Measurements from ENCODE around the gene HPGDS. TPM values are rescaled to one million over a fixed set of nuclear protein-coding genes. Genes with fewer than 3 reads are reported as not detected.

HPGDS gene
- total RNA-seq, 2 donors from 2014 or later, result 2.1 to 3.4 TPM

DNA sequence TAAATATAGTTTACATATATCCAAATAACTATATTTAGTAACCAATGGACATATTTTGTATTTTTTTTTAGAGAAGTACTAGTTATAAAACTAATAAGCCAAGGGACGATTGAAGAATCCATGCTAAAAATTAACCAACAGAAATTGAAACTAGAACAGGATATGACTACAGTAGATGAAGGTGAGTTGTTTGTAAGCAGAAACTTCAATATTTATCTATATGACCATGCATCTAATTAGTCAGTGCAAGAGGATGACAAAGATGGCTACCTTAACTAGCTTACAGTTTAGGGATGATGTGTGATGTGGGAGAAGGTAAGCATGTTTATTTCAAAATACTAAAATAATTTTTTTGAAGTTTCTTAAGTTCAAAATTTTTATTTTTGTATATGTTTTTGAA, 57.7 kb downstream of the HPGDS start:
- H3K9me3 ChIP-seq, result no peaks in the 10 kb centered on the region
- peaks cover 0 to 5% of the 10 kb centered on the region in 2 donors for H3K36me3 ChIP-seq
- no peak for DNase-seq (ENCODE audit: low spot score)
- TF ChIP-seq POLR2A (IDR thresholded peaks at IDR 0.05), result no peak
- TF ChIP-seq POLR2AphosphoS5 (IDR thresholded peaks at IDR 0.05), result no peak
- no peaks in the 10 kb centered on the region for H3K4me1 ChIP-seq (replicated peaks)
- H3K4me3 ChIP-seq, result no peak overlapping the region
- WGBS, result 89% methylated on average over 1 of the region's 1 CpG
- no peak overlapping the region for H3K27ac ChIP-seq
- H3K27me3 ChIP-seq (replicated peaks; ENCODE audit: insufficient read depth), result no peaks in the 10 kb centered on the region
- intact Hi-C loops (cut with DNase I), result no loop called here

DNA sequence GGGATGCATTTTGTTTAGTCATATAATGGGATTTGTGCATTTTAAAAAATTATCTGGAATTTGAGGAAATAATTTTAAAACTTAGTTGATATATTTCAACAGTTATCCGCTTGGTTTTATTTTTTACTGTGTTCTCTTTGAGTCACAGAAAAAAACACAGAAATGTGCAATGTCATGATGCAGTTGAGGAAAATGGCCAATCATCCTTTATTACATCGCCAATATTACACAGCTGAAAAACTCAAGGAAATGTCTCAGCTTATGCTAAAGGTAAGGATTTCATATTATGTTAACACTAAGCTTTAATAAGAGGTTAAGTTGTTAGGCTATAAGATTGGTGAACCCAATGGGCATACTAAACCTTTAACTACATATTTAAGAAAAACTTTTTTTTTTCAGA, 63.9 kb downstream of the HPGDS start:
- TF ChIP-seq, protein P1, sequence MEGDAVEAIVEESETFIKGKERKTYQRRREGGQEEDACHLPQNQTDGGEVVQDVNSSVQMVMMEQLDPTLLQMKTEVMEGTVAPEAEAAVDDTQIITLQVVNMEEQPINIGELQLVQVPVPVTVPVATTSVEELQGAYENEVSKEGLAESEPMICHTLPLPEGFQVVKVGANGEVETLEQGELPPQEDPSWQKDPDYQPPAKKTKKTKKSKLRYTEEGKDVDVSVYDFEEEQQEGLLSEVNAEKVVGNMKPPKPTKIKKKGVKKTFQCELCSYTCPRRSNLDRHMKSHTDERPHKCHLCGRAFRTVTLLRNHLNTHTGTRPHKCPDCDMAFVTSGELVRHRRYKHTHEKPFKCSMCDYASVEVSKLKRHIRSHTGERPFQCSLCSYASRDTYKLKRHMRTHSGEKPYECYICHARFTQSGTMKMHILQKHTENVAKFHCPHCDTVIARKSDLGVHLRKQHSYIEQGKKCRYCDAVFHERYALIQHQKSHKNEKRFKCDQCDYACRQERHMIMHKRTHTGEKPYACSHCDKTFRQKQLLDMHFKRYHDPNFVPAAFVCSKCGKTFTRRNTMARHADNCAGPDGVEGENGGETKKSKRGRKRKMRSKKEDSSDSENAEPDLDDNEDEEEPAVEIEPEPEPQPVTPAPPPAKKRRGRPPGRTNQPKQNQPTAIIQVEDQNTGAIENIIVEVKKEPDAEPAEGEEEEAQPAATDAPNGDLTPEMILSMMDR (IDR thresholded peaks at IDR 0.05), result no peak
- TF ChIP-seq POLR2A (IDR thresholded peaks at IDR 0.05), result no peak
- no peak for TF ChIP-seq POLR2AphosphoS5 (IDR thresholded peaks at IDR 0.05)
- H3K9me3 ChIP-seq, result no peaks in the 10 kb centered on the region
- H3K27me3 ChIP-seq (replicated peaks; ENCODE audit: insufficient read depth), result no peaks in the 10 kb centered on the region
- no peak for DNase-seq (ENCODE audit: low spot score)
- no peak overlapping the region for H3K4me3 ChIP-seq
- intact Hi-C loops (cut with DNase I), result no loop called here
- WGBS, result 96% methylated on average over 2 of the region's 2 CpGs
- H3K27ac ChIP-seq, result no peak overlapping the region
- H3K4me1 ChIP-seq (replicated peaks), result no peaks in the 10 kb centered on the region
- H3K36me3 ChIP-seq, result peaks cover 0 to 8% of the 10 kb centered on the region in 2 donors

DNA sequence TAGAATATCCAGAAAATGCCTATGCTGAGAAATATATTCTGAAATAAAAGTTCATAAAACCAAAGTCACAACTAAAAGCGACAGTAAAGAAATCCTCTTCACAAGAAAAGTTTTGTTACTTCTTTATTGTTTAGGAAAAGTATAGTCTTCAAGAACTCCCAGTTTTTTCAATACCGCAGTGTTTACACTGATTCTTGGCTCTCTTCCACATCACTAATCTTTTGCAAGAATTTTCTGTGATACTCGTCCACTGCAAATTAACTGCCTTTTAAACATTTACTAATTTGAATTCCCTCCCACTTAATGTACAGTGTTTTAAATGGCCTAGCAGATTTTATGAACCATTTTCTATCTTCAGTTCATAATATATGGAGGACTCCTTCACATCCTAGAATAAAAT, 65.1 kb downstream of the HPGDS start:
- H3K27ac ChIP-seq, result no peak overlapping the region
- intact Hi-C loops (cut with DNase I), result no loop called here
- H3K36me3 ChIP-seq, result peaks cover 0 to 3% of the 10 kb centered on the region in 2 donors
- DNase-seq (ENCODE audit: low spot score), result no peak
- H3K27me3 ChIP-seq (replicated peaks; ENCODE audit: insufficient read depth), result no peaks in the 10 kb centered on the region
- TF ChIP-seq POLR2A (IDR thresholded peaks at IDR 0.05), result no peak
- TF ChIP-seq, protein P1 (IDR thresholded peaks at IDR 0.05), result no peak
- no peak for TF ChIP-seq POLR2AphosphoS5 (IDR thresholded peaks at IDR 0.05)
- no peaks in the 10 kb centered on the region for H3K9me3 ChIP-seq
- 46% methylated on average over 3 of the region's 3 CpGs for WGBS
- no peak overlapping the region for H3K4me3 ChIP-seq
- H3K4me1 ChIP-seq (replicated peaks), result no peaks in the 10 kb centered on the region

DNA sequence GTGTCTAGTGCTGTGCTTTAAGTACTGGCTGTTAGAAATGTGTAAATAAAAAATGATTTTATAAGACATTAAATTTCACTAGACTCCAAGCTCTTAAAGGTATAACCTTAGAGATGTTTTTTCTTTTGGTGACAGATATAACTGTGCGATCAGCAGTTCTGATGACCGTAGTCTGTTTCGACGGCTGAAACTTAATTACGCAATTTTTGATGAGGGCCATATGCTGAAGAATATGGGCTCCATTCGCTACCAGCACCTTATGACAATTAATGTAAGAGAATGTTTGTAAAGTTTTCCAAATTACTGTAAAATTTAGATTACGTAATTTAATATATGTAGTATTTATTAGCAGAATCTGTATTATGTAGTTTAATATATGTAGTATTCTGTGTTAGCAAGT, 66.4 kb downstream of the HPGDS start:
- intact Hi-C loops (cut with DNase I), result no loop called here
- 96% methylated on average over 7 of the region's 7 CpGs for WGBS

DNA sequence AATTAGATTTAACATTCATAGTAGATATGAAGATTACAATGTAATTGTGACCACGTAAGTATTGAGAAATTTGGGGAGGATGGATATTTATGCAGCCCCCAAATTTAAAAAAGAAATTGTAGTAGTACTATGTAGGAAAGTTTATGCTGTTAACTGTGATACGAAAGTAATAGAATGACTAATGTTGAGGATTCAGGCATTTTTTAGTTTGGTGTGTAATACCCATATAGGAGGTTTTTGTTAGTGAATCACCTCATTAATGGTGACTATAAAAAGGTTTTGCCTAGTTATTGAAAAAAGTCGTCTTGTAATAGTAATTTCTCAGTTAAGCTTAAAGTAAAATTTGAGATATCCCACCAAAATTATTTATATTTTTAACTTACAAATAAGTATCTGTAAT, 67.7 kb downstream of the HPGDS start:
- 91% methylated on average over 3 of the region's 3 CpGs for WGBS
- peaks cover 0 to 3% of the 10 kb centered on the region in 2 donors for H3K36me3 ChIP-seq

More for the DNA sequence above, 66.4 kb downstream of the HPGDS start:
- Histone ChIP-seq H3K4me3 (no peak overlapping the region), H3K9me3 (no peaks in the 10 kb centered on the region), H3K4me1 (replicated peaks) (no peaks in the 10 kb centered on the region), H3K27ac (no peak overlapping the region), H3K36me3 (peaks cover 0 to 3% of the 10 kb centered on the region in 2 donors), H3K27me3 (replicated peaks; ENCODE audit: insufficient read depth) (no peaks in the 10 kb centered on the region)
- TF ChIP-seq POLR2AphosphoS5 (IDR thresholded peaks at IDR 0.05) (no peak), POLR2A (IDR thresholded peaks at IDR 0.05) (no peak)
- TF ChIP-seq, protein P1 (IDR thresholded peaks at IDR 0.05), result no peak
- no peak for DNase-seq (ENCODE audit: low spot score)

More for the DNA sequence above, 67.7 kb downstream of the HPGDS start:
- H3K4me3 ChIP-seq, result no peak overlapping the region
- no peaks in the 10 kb centered on the region for H3K9me3 ChIP-seq
- no peaks in the 10 kb centered on the region for H3K27me3 ChIP-seq (replicated peaks; ENCODE audit: insufficient read depth)
- no peak for DNase-seq (ENCODE audit: low spot score)
- no peak overlapping the region for H3K27ac ChIP-seq
- TF ChIP-seq POLR2AphosphoS5 (IDR thresholded peaks at IDR 0.05) (no peak), POLR2A (IDR thresholded peaks at IDR 0.05) (no peak)
- TF ChIP-seq, protein P1 (IDR thresholded peaks at IDR 0.05), result no peak
- H3K4me1 ChIP-seq (replicated peaks), result no peaks in the 10 kb centered on the region
- intact Hi-C loops (cut with DNase I), result no loop called here
